ENCODE measurements around the gene PDCL2.

Gene PDCL2

DNA sequence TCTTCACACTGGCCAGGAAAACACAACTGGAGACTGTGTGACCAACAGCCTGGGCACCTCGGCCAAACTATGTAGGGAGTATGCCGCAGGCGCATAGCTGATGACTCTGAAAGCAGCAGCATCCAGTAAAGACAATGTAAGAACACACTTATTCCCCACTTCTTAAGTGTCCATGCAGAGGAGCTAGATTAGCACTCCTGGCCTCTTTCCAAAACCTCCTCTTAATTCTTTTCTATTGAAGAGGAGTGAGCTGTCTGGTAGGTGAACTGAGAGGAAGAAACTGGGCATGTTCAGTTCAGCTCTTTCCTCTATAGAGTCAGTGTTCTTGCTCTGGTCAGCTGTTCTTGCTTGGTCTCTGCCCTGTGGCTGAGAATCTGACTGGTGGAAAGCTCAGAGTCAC is 23.0 kb upstream of the PDCL2 start:
- Mint-ChIP-seq H3K36me3 (ENCODE audit: low read depth) (no peaks in the 10 kb centered on the region), H3K4me3 (no peak overlapping the region), H3K4me1 (no peaks in the 10 kb centered on the region), H3K9me3 (no peaks in the 10 kb centered on the region), H3K27me3 (ENCODE audit: low read depth) (no peaks in the 10 kb centered on the region), H3K27ac (no peak overlapping the region)
- TF ChIP-seq, protein P1, sequence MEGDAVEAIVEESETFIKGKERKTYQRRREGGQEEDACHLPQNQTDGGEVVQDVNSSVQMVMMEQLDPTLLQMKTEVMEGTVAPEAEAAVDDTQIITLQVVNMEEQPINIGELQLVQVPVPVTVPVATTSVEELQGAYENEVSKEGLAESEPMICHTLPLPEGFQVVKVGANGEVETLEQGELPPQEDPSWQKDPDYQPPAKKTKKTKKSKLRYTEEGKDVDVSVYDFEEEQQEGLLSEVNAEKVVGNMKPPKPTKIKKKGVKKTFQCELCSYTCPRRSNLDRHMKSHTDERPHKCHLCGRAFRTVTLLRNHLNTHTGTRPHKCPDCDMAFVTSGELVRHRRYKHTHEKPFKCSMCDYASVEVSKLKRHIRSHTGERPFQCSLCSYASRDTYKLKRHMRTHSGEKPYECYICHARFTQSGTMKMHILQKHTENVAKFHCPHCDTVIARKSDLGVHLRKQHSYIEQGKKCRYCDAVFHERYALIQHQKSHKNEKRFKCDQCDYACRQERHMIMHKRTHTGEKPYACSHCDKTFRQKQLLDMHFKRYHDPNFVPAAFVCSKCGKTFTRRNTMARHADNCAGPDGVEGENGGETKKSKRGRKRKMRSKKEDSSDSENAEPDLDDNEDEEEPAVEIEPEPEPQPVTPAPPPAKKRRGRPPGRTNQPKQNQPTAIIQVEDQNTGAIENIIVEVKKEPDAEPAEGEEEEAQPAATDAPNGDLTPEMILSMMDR (IDR thresholded peaks at IDR 0.05; ENCODE audit: unreplicated experiment in 3 of 3), result no peak

DNA sequence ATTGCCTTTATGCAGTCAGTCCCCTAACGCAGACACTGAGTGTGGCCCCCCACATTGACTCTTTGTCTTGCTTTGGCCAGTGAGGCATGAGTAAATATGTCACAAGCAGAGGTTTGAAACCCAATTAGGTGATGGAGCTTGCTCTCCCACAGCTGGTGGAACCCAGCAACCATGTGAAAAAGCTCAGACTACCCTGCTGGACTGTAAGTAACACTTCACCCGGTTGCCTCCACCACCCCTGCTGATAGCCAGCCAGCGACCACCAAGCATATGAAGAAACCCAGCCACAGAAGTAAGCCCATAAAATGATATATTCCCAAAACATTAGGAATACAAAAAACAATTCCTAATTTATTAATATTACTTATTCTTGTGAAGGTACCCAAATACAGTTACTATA is 21.6 kb upstream of the PDCL2 start:
- no peak overlapping the region for H3K4me3 Mint-ChIP-seq
- H3K4me1 Mint-ChIP-seq, result peaks cover 6% of the 10 kb centered on the region
- TF ChIP-seq, protein P1 (IDR thresholded peaks at IDR 0.05; ENCODE audit: unreplicated experiment in 3 of 3), result no peak
- H3K27me3 Mint-ChIP-seq (ENCODE audit: low read depth), result no peaks in the 10 kb centered on the region
- no peaks in the 10 kb centered on the region for H3K36me3 Mint-ChIP-seq (ENCODE audit: low read depth)
- H3K9me3 Mint-ChIP-seq, result no peaks in the 10 kb centered on the region
- H3K27ac Mint-ChIP-seq, result no peak overlapping the region

DNA sequence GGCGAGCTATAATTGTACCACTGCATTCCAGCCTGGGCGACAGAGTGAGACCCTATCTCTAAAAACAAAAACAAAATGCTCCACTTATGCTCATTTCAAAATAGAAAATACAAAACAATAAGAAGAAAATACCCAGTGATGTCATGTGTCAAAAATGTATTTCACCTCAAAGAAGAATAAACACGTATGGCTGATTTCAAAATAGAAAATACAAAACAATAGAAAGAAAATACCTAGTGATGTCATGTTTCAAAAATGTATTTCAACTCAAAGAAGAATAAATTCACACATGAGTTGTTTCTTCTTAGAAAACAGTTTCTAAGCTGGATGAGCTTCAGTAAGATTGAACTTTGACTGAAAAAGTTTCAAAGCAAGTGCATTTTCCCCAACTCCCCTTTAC is 20.3 kb upstream of the PDCL2 start:
- Mint-ChIP-seq H3K4me1 (peaks cover 6% of the 10 kb centered on the region), H3K36me3 (ENCODE audit: low read depth) (no peaks in the 10 kb centered on the region), H3K27me3 (ENCODE audit: low read depth) (no peaks in the 10 kb centered on the region), H3K27ac (peak overlapping the region in 2 of 3 experiments; percentile 48 to 84), H3K9me3 (no peaks in the 10 kb centered on the region), H3K4me3 (no peak overlapping the region)
- TF ChIP-seq, protein P1 (IDR thresholded peaks at IDR 0.05; ENCODE audit: unreplicated experiment in 3 of 3), result no peak

DNA sequence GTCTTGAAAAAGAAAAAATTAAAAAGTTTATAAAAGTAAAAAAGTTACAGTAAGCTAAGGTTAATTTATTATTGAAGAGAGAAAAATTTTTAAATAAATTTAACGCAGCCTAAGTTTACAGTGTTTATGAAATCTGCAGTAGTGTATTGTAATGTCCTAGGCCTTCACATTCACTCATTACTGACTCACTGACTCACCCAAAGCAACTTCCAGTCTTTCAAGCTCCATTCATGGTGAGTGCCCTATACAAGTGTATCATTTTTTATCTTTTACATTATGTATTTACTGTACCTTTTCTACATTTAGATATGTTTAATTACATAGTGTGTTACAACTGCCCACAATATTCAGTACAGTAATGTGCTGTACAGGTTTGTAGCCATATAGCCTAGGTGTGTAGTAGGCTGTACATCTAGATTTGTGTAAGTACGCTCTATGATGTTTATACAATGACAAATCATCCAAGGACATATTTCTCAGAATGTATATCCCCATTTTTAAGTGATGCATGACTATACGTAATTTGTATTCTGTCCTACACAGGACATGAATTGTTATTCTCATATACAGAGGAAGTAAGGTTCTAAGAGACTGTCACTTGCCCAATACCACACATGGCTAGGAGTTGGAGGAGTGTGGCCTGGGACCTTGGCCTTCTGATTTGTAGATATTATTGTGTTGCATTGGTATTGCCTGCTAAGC is 19.5 kb upstream of the PDCL2 start:
- peak overlapping the region in 1 of 3 experiments; percentile 84 for H3K27ac Mint-ChIP-seq
- no peak overlapping the region for H3K4me3 Mint-ChIP-seq
- H3K27me3 Mint-ChIP-seq (ENCODE audit: low read depth), result no peaks in the 10 kb centered on the region
- H3K36me3 Mint-ChIP-seq (ENCODE audit: low read depth), result no peaks in the 10 kb centered on the region
- H3K4me1 Mint-ChIP-seq, result peaks cover 6% of the 10 kb centered on the region
- no peaks in the 10 kb centered on the region for H3K9me3 Mint-ChIP-seq
- TF ChIP-seq, protein P1 (IDR thresholded peaks at IDR 0.05; ENCODE audit: unreplicated experiment in 3 of 3), result no peak

DNA sequence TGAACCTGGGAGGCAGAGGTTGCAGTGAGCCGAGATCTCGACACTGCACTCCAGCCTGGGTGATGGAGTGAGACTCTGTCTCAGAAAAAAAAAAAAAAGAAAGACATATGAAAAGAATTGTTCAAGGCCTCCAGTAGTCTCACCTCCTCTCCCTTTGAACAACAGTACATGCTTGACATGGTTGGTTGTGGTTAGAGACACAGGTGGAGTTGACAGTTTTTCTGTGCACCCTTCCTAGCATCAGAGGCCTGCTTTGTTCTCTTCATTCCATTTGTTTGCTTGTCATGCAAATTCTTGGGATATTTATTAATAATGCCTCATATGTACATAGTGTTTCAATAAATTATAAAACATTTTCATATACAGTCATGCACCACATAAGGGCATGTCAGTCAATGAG is 18.3 kb upstream of the PDCL2 start:
- no peaks in the 10 kb centered on the region for H3K36me3 Mint-ChIP-seq (ENCODE audit: low read depth)
- H3K27me3 Mint-ChIP-seq (ENCODE audit: low read depth), result no peaks in the 10 kb centered on the region
- peaks cover 7% of the 10 kb centered on the region for H3K4me1 Mint-ChIP-seq
- TF ChIP-seq, protein P1 (IDR thresholded peaks at IDR 0.05; ENCODE audit: unreplicated experiment in 3 of 3), result no peak
- no peaks in the 10 kb centered on the region for H3K9me3 Mint-ChIP-seq
- no peak overlapping the region for H3K27ac Mint-ChIP-seq
- no peak overlapping the region for H3K4me3 Mint-ChIP-seq

DNA sequence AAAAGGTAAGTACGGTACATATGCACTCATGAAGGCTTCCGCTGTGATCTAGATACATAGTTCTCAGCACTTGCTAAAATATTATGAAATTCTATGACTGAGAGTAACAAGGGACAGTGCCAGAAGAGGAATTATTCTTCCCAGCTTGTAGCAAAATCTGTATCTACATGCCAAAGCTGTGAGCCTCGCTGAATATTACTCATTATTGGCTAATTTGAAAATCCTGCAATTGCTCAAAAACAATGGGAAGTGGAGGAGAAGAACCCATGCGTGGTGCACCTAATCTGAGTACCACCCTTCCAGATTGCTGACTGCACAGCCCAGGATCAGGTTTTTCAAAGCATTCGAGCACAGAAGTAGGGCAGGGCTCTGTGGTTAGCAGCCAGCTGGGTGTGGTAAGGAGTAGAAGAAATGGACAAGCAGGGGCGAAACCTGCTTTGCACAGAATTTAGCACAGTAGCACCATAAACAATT is 17.4 kb upstream of the PDCL2 start:
- Mint-ChIP-seq H3K27me3 (ENCODE audit: low read depth) (no peaks in the 10 kb centered on the region), H3K9me3 (no peaks in the 10 kb centered on the region), H3K4me3 (no peak overlapping the region), H3K4me1 (peaks cover 14% of the 10 kb centered on the region), H3K36me3 (ENCODE audit: low read depth) (no peaks in the 10 kb centered on the region), H3K27ac (peak overlapping the region in 1 of 3 experiments; percentile 13)
- TF ChIP-seq, protein P1 (IDR thresholded peaks at IDR 0.05; ENCODE audit: unreplicated experiment in 3 of 3), result no peak
